Measurements from ENCODE around the gene FMN2. TPM values are rescaled to one million over a fixed set of nuclear protein-coding genes. Genes with fewer than 3 reads are reported as not detected.

The FMN2 gene
- total RNA-seq, 1 experiment from 2014 or later, result not detected

DNA sequence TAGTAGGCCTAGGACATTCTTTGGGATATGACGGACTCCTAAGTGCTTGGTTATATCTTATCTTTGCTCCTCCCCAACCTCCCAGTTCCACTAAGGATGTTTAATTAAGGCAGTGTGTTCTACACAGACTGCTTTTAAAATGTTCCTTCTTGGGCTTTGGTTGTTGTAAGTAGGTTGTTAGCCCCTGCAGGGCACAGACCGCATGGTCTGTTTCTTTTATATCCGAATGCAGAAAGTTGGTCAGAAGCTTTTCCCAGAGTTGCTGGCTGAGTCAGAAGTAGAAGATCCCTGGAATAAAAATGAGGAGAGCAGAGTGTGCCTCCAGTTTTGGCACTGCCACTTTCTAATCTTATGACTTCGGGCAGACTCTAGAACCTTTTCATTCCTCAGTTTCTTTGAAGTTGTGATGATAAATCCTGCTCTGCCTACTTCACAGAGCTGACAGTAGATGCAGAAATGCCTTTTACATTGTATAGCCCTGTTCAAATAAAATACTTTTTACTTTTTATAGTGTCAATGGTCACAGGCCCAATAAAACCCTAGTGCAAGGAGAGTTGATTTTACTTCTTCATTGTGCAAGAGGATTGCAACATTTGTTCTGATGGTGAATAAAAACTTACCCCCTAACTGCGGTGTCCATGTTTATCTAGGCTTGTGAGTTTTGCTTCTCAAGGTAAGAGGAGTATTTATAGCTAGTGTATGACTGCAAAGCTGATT lies 18.4 kb downstream of the FMN2 start:
- Histone ChIP-seq H3K27me3 (ENCODE audit: insufficient read depth, low read depth) (peaks cover 23% of the 10 kb centered on the region), H3K36me3 (ENCODE audit: low read depth) (no peaks in the 10 kb centered on the region), H3K27ac (no peak overlapping the region), H3K9me2 (ENCODE audit: insufficient read depth) (no peaks in the 10 kb centered on the region), H3K4me1 (replicated peaks; ENCODE audit: insufficient read depth) (no peaks in the 10 kb centered on the region), H3K4me3 (no peak overlapping the region), H2AFZ (no peak overlapping the region), H3K79me2 (ENCODE audit: low read depth) (no peaks in the 10 kb centered on the region), H3K9me3 (ENCODE audit: insufficient read depth, low read depth) (no peaks in the 10 kb centered on the region; the same call in 1 of the 2 replicates), H3K4me2 (no peak overlapping the region), H4K20me1 (ENCODE audit: insufficient read depth) (no peaks in the 10 kb centered on the region), H3F3A (ENCODE audit: insufficient read depth, low read depth) (no peaks in the 10 kb centered on the region)
- BruUV-seq (replicated peaks), result no TSS peak
- DNase-seq, result no peak
- POLR2A ChIA-PET (ENCODE audit: unreplicated experiment), result no interaction called here
- intact Hi-C loops (cut with micrococcal nuclease; ENCODE audit: unreplicated experiment), result no loop called here
- TF ChIP-seq EZH2 (IDR thresholded peaks at IDR 0.05; ENCODE audit: low read depth), result no peak
- TF ChIP-seq, protein P1, sequence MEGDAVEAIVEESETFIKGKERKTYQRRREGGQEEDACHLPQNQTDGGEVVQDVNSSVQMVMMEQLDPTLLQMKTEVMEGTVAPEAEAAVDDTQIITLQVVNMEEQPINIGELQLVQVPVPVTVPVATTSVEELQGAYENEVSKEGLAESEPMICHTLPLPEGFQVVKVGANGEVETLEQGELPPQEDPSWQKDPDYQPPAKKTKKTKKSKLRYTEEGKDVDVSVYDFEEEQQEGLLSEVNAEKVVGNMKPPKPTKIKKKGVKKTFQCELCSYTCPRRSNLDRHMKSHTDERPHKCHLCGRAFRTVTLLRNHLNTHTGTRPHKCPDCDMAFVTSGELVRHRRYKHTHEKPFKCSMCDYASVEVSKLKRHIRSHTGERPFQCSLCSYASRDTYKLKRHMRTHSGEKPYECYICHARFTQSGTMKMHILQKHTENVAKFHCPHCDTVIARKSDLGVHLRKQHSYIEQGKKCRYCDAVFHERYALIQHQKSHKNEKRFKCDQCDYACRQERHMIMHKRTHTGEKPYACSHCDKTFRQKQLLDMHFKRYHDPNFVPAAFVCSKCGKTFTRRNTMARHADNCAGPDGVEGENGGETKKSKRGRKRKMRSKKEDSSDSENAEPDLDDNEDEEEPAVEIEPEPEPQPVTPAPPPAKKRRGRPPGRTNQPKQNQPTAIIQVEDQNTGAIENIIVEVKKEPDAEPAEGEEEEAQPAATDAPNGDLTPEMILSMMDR (conservative IDR thresholded peaks at IDR 0.05), result no peak
- CTCF ChIA-PET, result no interaction called here

DNA sequence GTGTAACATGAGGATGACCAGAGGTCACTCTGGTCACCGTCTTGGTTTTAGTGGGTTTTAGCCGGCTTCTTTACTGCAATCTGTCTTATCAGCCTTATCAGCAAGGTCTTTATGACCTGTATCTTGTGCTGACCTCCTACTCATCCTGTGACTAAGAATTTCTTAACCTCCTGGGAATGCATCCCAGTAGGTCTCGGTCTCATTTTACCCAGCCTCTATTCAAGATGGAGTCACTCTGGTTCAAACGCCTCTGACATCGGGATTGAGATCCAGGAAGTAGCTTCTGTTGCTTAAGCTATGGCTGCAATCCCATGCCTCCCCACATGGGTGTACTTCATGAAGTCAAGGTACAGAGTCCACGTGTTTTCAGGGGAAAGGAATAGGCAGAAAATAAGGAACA lies 19.9 kb downstream of the FMN2 start:
- Histone ChIP-seq H3K27ac (no peak overlapping the region), H2AFZ (no peak overlapping the region), H4K20me1 (ENCODE audit: insufficient read depth) (no peaks in the 10 kb centered on the region), H3K27me3 (ENCODE audit: insufficient read depth, low read depth) (peaks cover 29% of the 10 kb centered on the region; the same call in 1 of the 2 replicates), H3K4me3 (no peak overlapping the region), H3K4me1 (replicated peaks; ENCODE audit: insufficient read depth) (no peaks in the 10 kb centered on the region), H3K9me3 (ENCODE audit: insufficient read depth, low read depth) (no peaks in the 10 kb centered on the region), H3K79me2 (ENCODE audit: low read depth) (no peaks in the 10 kb centered on the region), H3K4me2 (no peak overlapping the region), H3K36me3 (ENCODE audit: low read depth) (no peaks in the 10 kb centered on the region), H3K9me2 (ENCODE audit: insufficient read depth) (no peaks in the 10 kb centered on the region), H3F3A (ENCODE audit: insufficient read depth, low read depth) (no peaks in the 10 kb centered on the region)
- BruUV-seq (replicated peaks), result no TSS peak
- intact Hi-C loops (cut with micrococcal nuclease; ENCODE audit: unreplicated experiment), result no loop called here
- DNase-seq, result no peak
- CTCF ChIA-PET, result no interaction called here
- TF ChIP-seq, protein P1 (conservative IDR thresholded peaks at IDR 0.05), result no peak
- no peak for TF ChIP-seq EZH2 (IDR thresholded peaks at IDR 0.05; ENCODE audit: low read depth)
- POLR2A ChIA-PET (ENCODE audit: unreplicated experiment), result no interaction called here

DNA sequence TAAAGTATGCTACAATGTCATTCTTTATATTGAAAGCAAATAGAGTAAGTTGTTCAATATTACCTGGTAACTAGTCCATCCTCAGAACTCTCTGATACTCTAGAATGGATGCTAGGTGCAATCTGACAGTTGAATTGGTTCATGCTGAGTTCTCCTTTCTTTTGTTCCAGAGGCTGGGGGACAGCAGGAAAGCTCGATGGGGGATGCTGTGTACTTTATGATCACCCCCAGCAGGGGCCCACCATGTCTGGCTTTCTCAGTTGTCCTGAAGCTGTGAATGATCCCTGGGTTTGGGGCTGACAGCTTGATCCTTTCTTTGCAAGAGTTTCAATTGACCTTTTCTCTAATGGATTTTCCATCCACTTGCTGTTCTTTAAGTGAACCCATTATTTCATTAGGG lies 22.5 kb downstream of the FMN2 start:
- no peaks in the 10 kb centered on the region for H3K9me3 ChIP-seq (ENCODE audit: insufficient read depth, low read depth)
- no TSS peak for BruUV-seq (replicated peaks)
- TF ChIP-seq, protein P1 (conservative IDR thresholded peaks at IDR 0.05), result no peak
- TF ChIP-seq EZH2 (IDR thresholded peaks at IDR 0.05; ENCODE audit: low read depth), result no peak
- no peak overlapping the region for H2AFZ ChIP-seq
- ChIA-PET POLR2A (ENCODE audit: unreplicated experiment) (no interaction called here), CTCF (no interaction called here)
- no peaks in the 10 kb centered on the region for H3F3A ChIP-seq (ENCODE audit: insufficient read depth, low read depth)
- H3K4me3 ChIP-seq, result no peak overlapping the region
- DNase-seq, result no peak
- no peak overlapping the region for H3K27ac ChIP-seq
- H3K4me2 ChIP-seq, result no peak overlapping the region
- H3K9me2 ChIP-seq (ENCODE audit: insufficient read depth), result no peaks in the 10 kb centered on the region
- H3K27me3 ChIP-seq (ENCODE audit: insufficient read depth, low read depth), result peaks cover 33% of the 10 kb centered on the region; the same call in 1 of the 2 replicates
- no peaks in the 10 kb centered on the region for H4K20me1 ChIP-seq (ENCODE audit: insufficient read depth)
- intact Hi-C loops (cut with micrococcal nuclease; ENCODE audit: unreplicated experiment), result no loop called here
- H3K36me3 ChIP-seq (ENCODE audit: low read depth), result no peaks in the 10 kb centered on the region
- no peaks in the 10 kb centered on the region for H3K79me2 ChIP-seq (ENCODE audit: low read depth)
- H3K4me1 ChIP-seq (replicated peaks; ENCODE audit: insufficient read depth), result no peaks in the 10 kb centered on the region
